NCI-H128 (cell line): ENCODE results near the gene RAD51B.

Experiments
- DNase-seq: peaks from one replicate; lab custom pipeline; 2025; ENCODE audit not compliant: unreplicated experiment; lab: John Stamatoyannopoulos, UW

RAD51B gene

GRCh38 chr14:68534276-68534675 is 714.7 kb downstream of the RAD51B start:
- DNase-seq = no peak

- no peak for DNase-seq
Measured at GRCh38 chr14:68535404-68536017, 715.9 kb downstream of the RAD51B start.

GRCh38 chr14:68536018-68536410 is 716.4 kb downstream of the RAD51B start:
- DNase-seq = no peak

- DNase-seq = no peak
Measured at GRCh38 chr14:68538639-68539038, 719.1 kb downstream of the RAD51B start.

GRCh38 chr14:68539241-68539737 is 719.7 kb downstream of the RAD51B start:
- no peak for DNase-seq

- no peak for DNase-seq
Measured at GRCh38 chr14:68539789-68540188, 720.2 kb downstream of the RAD51B start.

- DNase-seq = no peak
Measured at GRCh38 chr14:68541178-68541896, 721.8 kb downstream of the RAD51B start.

GRCh38 chr14:68542346-68542745 is 722.8 kb downstream of the RAD51B start:
- DNase-seq = no peak

- DNase-seq = no peak
Measured at GRCh38 chr14:68543516-68543915, 723.9 kb downstream of the RAD51B start.

GRCh38 chr14:68544081-68544892 is 724.7 kb downstream of the RAD51B start:
- no peak for DNase-seq

- DNase-seq = no peak
Measured at GRCh38 chr14:68546839-68547238, 727.3 kb downstream of the RAD51B start.

- no peak for DNase-seq
Measured at GRCh38 chr14:68547305-68548193, 728.0 kb downstream of the RAD51B start.

GRCh38 chr14:68548194-68549076 is 728.9 kb downstream of the RAD51B start:
- DNase-seq = no peak

- DNase-seq = no peak
Measured at GRCh38 chr14:68550338-68550715, 730.7 kb downstream of the RAD51B start.

GRCh38 chr14:68551045-68551683 is 731.6 kb downstream of the RAD51B start:
- no peak for DNase-seq

GRCh38 chr14:68552075-68552474 is 732.5 kb downstream of the RAD51B start:
- DNase-seq = no peak

- DNase-seq = no peak
Measured at GRCh38 chr14:68552602-68553001, 733.0 kb downstream of the RAD51B start.

- DNase-seq = no peak
Measured at GRCh38 chr14:68553311-68553710, 733.7 kb downstream of the RAD51B start.

GRCh38 chr14:68554231-68554630 is 734.7 kb downstream of the RAD51B start:
- DNase-seq = no peak
